ENCODE measurements around the gene NAP1L4. TPM values are rescaled to one million over a fixed set of nuclear protein-coding genes. Genes with fewer than 3 reads are reported as not detected.
A peak's percentile ranks its signal among the peaks of the same experiment; 100 is the strongest.

The NAP1L4 gene
- total RNA-seq, 1 experiment from 2014 or later = 212 TPM

GRCh38 chr11:2898366-2899079, 93.6 kb downstream of the NAP1L4 start:
- no peak for TF ChIP-seq CTCF (conservative IDR thresholded peaks at IDR 0.05)
- H3K9ac ChIP-seq (ENCODE audit: extremely low read depth, insufficient read length, low read length) = no peak overlapping the region
- no peak overlapping the region for H3K56ac ChIP-seq (ENCODE audit: insufficient read length, low read depth, low read length)
- peaks cover 4% of the 10 kb centered on the region for H3K9me3 ChIP-seq (ENCODE audit: control insufficient read depth, low read depth, low read length)
- H3K79me1 ChIP-seq (ENCODE audit: insufficient read depth, low read depth, low read length, poor library complexity, severe bottlenecking) = no peaks in the 10 kb centered on the region
- no peaks in the 10 kb centered on the region; a peak in 1 of 7 replicates for H3K36me3 Mint-ChIP-seq (ENCODE audit: insufficient read depth in 1 of 3, low read depth in 3 of 3)
- no peak overlapping the region for H3K4ac ChIP-seq (ENCODE audit: low read depth, low read length)
- H4K20me1 ChIP-seq (ENCODE audit: control insufficient read depth, insufficient read depth, insufficient read length) = no peaks in the 10 kb centered on the region
- H3K18ac ChIP-seq (ENCODE audit: insufficient read length, low read depth, low read length) = no peak overlapping the region
- no CpG with 5 or more reads among the region's 12 CpGs for whole genome bisulfite sequencing (ENCODE audit: extremely low coverage, insufficient read length, low lambda C conversion rate)
- H2BK120ac ChIP-seq (ENCODE audit: low read depth, low read length, poor library complexity, severe bottlenecking) = no peak overlapping the region
- H3K27me3 ChIP-seq (ENCODE audit: insufficient read depth, low read length) = no peaks in the 10 kb centered on the region; the same call in 1 of the 2 replicates
- H3K9me3 Mint-ChIP-seq = peaks cover 0 to 2% of the 10 kb centered on the region in 2 experiments; a peak in 2 of 5 replicates
- H3K23ac ChIP-seq (ENCODE audit: insufficient read length, low read depth, low read length) = no peak overlapping the region
- DNase-seq = no peak
- H3T11ph ChIP-seq (ENCODE audit: low read length) = no peak overlapping the region
- no peak overlapping the region for H3K4me2 ChIP-seq (ENCODE audit: insufficient read depth, insufficient read length, low read length)
- no peak overlapping the region for H3K4me3 Mint-ChIP-seq
- no peak overlapping the region for H4K8ac ChIP-seq (replicated peaks; ENCODE audit: insufficient read length, low read depth, low read length)
- H4K5ac ChIP-seq (ENCODE audit: insufficient read length, low read depth, low read length) = no peak overlapping the region
- no peak overlapping the region for H2AK5ac ChIP-seq (ENCODE audit: insufficient read length, low read length)
- H3K27me3 Mint-ChIP-seq (ENCODE audit: low read depth) = peaks cover 74% of the 10 kb centered on the region
- no peak overlapping the region for H2AFZ ChIP-seq (ENCODE audit: low read length)
- no peak overlapping the region for H2BK20ac ChIP-seq (ENCODE audit: low read depth, low read length, poor library complexity, severe bottlenecking)
- no peak overlapping the region for H2BK12ac ChIP-seq (ENCODE audit: insufficient read length, low read depth, low read length)
- H4K91ac ChIP-seq (ENCODE audit: insufficient read length, low read depth, low read length) = no peak overlapping the region
- H3K4me1 Mint-ChIP-seq = peaks cover 18 to 24% of the 10 kb centered on the region in 2 experiments
- no peak overlapping the region for H2BK5ac ChIP-seq (ENCODE audit: insufficient read length, low read length)
- H3K14ac ChIP-seq (ENCODE audit: insufficient read depth, low read length) = no peak overlapping the region
- H3K23me2 ChIP-seq (ENCODE audit: insufficient read length, low read depth, low read length, poor library complexity, severe bottlenecking) = peaks cover 8% of the 10 kb centered on the region
- no peaks in the 10 kb centered on the region for H3K79me2 ChIP-seq (ENCODE audit: insufficient read depth, low read length)
- no peak overlapping the region for H2BK15ac ChIP-seq (ENCODE audit: low read depth, low read length)
- H3K4me1 ChIP-seq (ENCODE audit: insufficient read depth, low read length) = no peaks in the 10 kb centered on the region; the same call in 1 of the 2 replicates
- H3K27ac Mint-ChIP-seq = 0 out of 7 replicates have a peak overlapping the region, but pooled peaks of 1 of the 3 experiments have one; percentile 44
- H3K27ac ChIP-seq (ENCODE audit: insufficient read length, low read depth, low read length) = no peak overlapping the region

All from H9 (cell line).